Measurements from ENCODE around the gene MEIKIN.

Gene MEIKIN

GRCh38 chr5:131766689-131767088 is 178.8 kb downstream of the MEIKIN start:
- no peak for DNase-seq

GRCh38 chr5:131765261-131765660 is 180.2 kb downstream of the MEIKIN start:
- no peak for DNase-seq

- DNase-seq: no peak
Observed at GRCh38 chr5:131763968-131764367, 181.5 kb downstream of the MEIKIN start.

GRCh38 chr5:131760793-131761192 is 184.7 kb downstream of the MEIKIN start:
- no peak for DNase-seq

- DNase-seq: no peak
Observed at GRCh38 chr5:131759704-131760103, 185.8 kb downstream of the MEIKIN start.

- DNase-seq: no peak
Observed at GRCh38 chr5:131758520-131758900, 187.0 kb downstream of the MEIKIN start.

- no peak for DNase-seq
Observed at GRCh38 chr5:131757830-131758519, 187.5 kb downstream of the MEIKIN start.
